IPS-18c (cell line): ENCODE measurements around the gene PCGF1.

Experiments used
- H3K4me3 ChIP-seq: 2 replicates; pipeline ENCODE4 v1.7.0; 2013; ENCODE audit warnings: low read depth, mild to moderate bottlenecking, low read length, moderate library complexity; ENCODE audit not compliant: insufficient read depth
- H3K9me3 ChIP-seq: one replicate; pipeline ENCODE4 v1.6.1; 2013; ENCODE audit warnings: mild to moderate bottlenecking, low read length, moderate library complexity; ENCODE audit not compliant: control insufficient read depth, insufficient read depth

Gene PCGF1

DNA sequence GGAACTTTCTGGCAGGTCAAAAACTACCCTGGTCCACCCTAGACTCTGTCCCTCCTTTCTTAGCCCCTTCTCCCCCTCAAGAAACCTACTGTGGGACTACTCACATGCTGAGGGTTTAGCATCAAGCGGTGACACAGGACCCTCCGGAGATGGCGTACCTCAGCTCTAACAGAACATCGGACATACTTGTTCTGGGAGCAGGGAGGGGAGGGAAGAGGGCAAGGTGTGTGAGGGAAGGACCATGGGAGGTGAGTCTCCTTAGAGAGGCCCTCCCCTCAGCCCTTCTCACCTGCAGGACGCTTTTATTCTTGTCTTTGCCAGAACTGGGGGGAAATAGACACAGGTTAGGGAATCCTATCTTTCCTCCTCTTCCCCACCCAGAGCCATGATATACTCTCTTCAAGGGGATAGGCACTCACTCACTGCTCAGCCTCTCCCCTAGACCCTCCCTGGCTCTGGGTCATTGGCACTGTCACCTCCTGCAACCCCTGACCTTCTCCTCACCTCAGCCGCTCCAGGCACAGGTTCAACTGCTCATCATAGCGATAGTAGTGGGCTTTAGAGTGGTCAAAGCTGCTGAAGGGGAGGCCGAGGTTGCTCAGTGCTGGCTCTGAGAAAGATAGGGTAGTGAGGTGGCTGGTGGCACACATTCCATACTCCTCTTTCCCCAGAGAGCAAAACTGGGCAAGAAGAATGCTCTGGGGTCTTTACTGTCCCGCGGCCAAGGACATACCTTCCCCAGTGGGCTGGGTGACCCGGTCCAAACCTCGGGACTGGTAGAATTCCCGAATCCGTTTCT lies 1.8 kb downstream of the PCGF1 start:
- H3K9me3 ChIP-seq, result no peaks in the 10 kb centered on the region

DNA sequence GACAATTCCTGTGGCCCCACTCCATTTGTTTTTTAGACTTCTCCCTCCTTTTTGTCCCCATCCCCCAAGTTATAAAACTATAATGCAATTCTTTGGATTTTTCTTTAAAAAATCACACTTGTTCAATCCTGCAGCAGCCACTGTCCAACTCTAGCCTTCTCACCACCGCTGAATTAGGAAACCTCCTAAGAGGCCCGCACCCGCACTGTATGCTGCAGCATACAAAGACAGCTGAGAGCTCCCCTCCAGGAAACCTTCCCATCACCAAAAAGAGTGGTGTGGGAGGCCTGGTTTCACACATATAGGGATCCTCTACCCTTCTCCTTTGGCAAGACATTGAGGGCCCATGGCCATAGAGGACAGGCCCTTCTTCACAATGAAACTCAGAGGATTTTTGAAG lies 2.9 kb downstream of the PCGF1 start:
- Histone ChIP-seq H3K9me3 (no peaks in the 10 kb centered on the region), H3K4me3 (no peak overlapping the region)

More for the DNA sequence above, 1.8 kb downstream of the PCGF1 start:
- H3K4me3 ChIP-seq, result no peak overlapping the region

DNA sequence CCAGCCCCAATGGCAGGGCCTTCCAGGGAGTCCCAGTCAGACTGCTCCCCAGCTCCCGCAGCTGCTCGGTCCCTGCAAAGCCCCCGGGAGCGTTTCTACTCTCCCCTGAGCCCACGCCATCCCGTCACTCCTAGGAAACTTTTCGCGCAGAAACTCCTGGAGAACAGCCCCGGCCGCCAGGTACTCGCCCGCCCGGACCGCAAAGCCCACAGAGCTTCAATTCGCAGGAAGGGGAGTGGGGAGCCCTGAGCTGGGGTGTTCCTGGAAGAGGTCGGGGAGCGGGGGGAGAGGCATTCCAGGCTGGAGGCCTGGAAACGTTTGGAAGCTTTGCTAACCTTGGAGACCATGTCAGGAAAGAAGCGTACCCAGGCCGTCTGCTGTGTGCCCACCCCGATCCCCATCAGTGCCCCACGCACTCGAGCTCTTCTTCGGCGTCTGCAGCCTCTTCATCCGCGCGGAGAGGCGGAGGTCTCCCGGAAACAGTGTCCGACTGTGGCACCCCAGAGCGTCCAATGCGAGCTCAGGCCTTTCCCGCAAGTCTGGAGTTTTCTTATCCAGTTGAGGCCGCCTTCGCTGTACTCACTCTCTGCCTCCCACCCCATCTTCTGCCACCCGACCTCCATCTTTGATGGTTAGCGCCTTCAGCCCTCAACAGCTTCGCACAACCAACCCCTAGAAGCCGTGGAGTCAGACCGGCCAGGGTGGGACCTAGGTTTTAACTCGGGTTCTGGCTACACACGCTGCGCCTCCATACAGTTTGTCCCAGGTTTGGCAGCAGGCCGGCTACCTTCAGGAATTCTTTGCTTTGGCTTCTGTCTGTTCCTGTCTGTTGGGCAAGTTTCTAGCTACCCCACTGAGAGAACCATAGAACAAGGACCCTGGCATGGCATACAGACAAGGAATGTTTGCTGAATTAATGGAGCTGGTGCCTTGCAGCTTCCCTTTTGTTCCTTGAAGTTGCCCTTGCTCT lies 3.7 kb downstream of the PCGF1 start:
- Histone ChIP-seq H3K9me3 (no peaks in the 10 kb centered on the region), H3K4me3 (peak overlapping the region; percentile 68)

GRCh38 chr2:74502720-74503505 lies 4.6 kb downstream of the PCGF1 start:
- Histone ChIP-seq H3K4me3 (peak overlapping the region; percentile 68), H3K9me3 (no peaks in the 10 kb centered on the region)

GRCh38 chr2:74502147-74502719 lies 5.3 kb downstream of the PCGF1 start:
- Histone ChIP-seq H3K9me3 (no peaks in the 10 kb centered on the region), H3K4me3 (peak overlapping the region; percentile 68)

- 0 out of 2 replicates have a peak overlapping the region, but pooled peaks have one; percentile 68 for H3K4me3 ChIP-seq
Measured at GRCh38 chr2:74501335-74502071, 6.0 kb downstream of the PCGF1 start.

DNA sequence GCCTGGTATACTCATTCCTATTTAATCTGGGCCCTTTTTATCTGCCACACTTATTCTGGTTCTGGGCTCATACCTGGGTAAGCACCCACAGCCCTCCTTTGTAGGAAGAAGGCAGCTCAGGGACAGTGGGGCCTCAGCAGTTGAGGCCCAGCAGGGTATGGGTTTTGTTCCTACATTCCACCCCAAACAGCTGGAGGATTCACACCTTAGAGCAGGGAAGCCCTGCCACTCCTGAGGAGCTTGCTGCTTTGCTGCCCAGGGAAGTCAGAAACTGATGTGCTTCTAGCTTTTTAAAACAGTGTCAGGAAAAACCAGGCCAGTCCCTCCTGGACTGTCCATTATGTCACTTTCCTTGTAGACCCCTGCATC lies 6.9 kb downstream of the PCGF1 start:
- H3K4me3 ChIP-seq, result no peak overlapping the region
- H3K9me3 ChIP-seq, result no peaks in the 10 kb centered on the region

More at GRCh38 chr2:74501335-74502071, 6.0 kb downstream of the PCGF1 start:
- H3K9me3 ChIP-seq, result no peaks in the 10 kb centered on the region

DNA sequence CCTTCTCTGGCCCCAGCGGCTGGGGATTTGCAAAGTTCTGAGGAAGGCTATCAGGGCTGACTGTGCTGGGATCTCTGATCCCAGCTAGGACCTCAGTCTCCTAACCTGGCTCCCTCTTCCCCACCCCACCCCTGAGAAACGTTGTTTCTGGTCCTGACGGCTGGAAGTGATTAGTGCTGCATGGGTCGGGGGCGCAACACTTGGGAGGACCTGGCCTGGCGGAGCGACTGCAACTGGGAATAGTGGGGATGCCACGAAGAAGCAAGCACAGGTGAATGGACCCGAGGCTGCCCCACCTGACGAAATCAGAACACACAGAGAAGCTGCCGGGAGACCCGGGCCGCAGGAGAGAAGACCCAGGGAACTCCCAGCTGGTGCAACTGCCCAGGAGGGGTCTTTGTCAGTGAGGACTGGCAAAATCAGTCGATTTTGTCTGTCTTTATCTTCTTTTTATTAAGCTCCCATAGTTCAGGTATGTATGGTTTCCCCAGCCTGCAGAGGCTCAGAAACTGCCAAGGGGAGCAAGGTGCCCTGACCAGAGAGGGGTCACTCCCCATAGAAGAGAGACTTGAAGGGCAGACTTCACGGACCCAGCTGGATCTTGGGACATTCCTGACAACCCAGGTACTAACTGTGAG lies 7.4 kb downstream of the PCGF1 start:
- Histone ChIP-seq H3K4me3 (peak overlapping the region; percentile 55), H3K9me3 (no peaks in the 10 kb centered on the region)

DNA sequence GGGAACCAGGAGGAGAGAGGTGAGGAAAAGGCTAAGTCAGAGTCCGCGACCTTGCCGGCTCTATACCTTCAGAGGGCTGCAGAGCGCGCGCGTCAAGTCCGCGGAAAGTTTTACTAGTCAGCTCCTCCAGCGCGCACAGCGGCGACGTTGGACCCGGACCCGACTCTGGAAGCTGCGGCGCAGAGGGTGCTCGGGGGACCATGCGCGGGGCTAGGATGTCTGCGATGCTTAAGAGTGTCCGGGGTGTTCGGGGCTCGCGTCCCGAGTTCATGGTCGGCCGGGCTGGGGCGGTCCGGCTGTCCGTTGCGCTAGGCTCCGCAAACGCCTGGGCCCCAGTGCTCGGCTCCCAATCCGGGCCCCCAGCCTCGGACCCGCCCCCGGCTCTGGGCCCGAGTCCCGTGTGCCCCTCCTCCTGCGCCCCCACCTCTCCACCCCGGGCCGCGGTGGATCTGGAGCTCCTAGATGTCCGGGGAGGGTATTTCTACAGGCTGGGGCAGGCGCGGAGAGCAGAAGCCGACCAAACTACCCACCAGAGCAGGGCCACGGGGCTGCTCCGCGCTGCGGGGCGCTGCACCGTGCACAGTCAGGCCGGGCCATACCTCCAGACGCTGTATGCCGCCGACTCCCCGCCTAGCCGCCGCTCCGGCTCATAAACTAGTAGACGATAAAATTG lies 8.1 kb downstream of the PCGF1 start, which contains the start of gene LBX2:
Gene LBX2 (minus strand): TSS at position 337 of the 673 bp plus-strand sequence. CDS start 66 bp downstream, at position 271.
- Histone ChIP-seq H3K4me3 (peak within 1 kb of the TSS; percentile 55), H3K9me3 (no peaks in the 10 kb centered on the region)

DNA sequence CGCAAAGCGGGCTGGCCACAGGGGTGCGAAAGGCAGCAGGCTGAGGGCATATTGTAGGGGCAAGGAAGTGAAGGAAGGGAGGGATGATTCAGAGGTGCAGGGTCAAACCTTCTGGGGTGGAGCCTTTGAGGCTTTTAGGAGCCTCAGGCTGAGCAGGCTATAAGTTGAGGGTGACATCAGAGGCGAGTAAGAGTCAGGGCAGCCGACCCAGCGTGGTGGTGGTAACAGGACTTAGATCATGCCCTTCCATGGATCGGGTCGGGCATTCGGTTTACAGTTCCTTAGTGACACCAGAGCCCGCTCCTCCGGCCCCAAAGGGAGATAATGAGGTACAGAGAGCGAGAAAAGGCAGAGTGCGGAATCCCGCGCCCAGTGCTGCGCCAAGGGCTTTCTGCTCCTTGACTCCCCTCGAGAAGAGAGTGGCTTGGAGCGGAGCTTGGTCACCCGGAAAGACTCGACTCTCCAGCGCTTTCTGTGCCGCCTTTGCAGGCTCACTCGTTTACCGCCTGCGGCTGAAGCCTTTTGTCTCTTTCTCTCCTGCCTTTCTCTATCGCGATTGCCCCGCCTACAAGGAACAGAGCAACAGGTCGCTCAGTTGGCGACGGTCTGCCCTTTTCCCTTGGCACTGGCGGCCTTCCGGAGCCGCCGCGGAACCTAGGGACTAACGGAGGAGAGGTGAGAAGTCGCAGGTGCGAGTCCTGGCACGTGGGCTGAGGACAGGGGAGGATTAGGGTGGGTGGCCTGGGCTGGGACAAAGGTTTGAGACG lies 8.8 kb downstream of the PCGF1 start:
- Histone ChIP-seq H3K9me3 (no peaks in the 10 kb centered on the region), H3K4me3 (peak overlapping the region; percentile 55)

DNA sequence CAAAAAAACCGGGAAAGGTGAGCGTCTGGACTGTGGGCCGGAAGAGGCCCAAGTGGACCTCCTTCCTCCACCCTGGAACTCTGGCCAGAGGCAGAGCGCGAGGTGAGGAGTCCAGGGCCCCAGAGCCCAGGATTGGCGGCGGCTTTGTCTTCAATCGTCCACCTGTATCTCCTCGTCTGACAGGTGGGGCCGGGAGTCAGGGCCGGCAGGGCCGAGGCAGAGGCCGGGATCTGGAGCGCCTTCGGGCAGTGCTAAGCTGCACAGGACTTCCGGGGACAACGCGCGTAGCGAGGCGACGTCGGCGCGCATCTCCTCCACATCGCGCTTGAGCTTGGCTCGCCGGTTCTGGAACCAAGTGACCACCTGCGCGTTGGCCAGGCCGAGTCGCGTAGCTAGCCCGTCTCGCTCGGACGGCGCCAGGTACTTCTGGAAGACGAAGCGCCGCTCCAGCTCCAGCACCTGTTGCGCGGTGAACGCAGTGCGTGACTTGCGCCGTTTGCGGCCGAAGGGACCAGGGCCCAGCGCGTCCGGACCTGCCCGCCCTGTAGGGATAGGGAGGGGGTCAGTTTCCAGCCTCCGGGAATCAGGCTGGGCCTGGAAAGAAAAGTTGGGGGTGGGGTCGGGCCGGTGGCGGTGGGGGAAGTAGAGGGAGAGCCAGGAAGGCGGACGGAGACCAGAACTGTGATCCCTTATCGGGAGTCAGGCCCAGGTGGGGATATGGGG lies 9.6 kb downstream of the PCGF1 start:
- Histone ChIP-seq H3K4me3 (peak overlapping the region; percentile 55), H3K9me3 (no peaks in the 10 kb centered on the region)

- Histone ChIP-seq H3K4me3 (peak overlapping the region; percentile 55), H3K9me3 (no peaks in the 10 kb centered on the region)
Measured at GRCh38 chr2:74496997-74497776, 10.3 kb downstream of the PCGF1 start.

GRCh38 chr2:74495440-74495839 lies 12.1 kb downstream of the PCGF1 start:
- Histone ChIP-seq H3K4me3 (no peak overlapping the region), H3K9me3 (no peaks in the 10 kb centered on the region)
